ENCODE data around the gene SYNDIG1.

- no peak for TF ChIP-seq POLR2A (IDR thresholded peaks at IDR 0.05; ENCODE audit: low read length)
- TF ChIP-seq GATA1 (IDR thresholded peaks at IDR 0.05; ENCODE audit: low read depth, low read length), result no peak
Measured at GRCh38 chr20:24657878-24658620, 188.6 kb downstream of the SYNDIG1 start.
